Hypothalamus (tissue), 51 donors: ENCODE measurements around the gene CD300LF.

Experiments used
- DNase-seq, 51 donors: peaks; one replicate each; lab custom pipeline; 2025; lab: John Stamatoyannopoulos, UW

The CD300LF gene

GRCh38 chr17:74712756-74713155 lies at the start of gene CD300LF:
TSS of gene CD300LF (minus strand) at chr17:74712923. CDS start at chr17:74712866, 57 bp downstream.
- DNase-seq, result peak in 7 of 51 donors; percentile 5 to 12 (median 7)

DNA sequence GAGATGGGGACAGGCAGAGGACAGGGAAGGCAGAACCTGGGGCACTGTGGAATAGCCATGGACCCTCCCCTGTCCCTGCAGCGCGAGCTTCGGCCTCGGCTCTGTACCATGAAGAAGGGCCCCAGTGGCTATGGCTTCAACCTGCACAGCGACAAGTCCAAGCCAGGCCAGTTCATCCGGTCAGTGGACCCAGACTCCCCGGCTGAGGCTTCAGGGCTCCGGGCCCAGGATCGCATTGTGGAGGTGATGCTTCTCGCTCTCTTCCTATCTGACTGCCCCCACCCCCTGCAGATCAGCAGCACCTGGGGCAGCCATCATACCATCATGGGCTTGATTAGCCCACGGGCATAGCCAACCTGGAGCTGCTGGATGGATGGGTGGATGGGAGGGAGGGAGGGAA lies 49.2 kb upstream of the CD300LF start:
- no peak for DNase-seq

GRCh38 chr17:74761419-74761818 lies 48.7 kb upstream of the CD300LF start:
- DNase-seq, result no peak

- DNase-seq, result peak in 19 of 51 donors; percentile 23 to 67 (median 40)
Measured at GRCh38 chr17:74760404-74761105, 47.8 kb upstream of the CD300LF start.

DNA sequence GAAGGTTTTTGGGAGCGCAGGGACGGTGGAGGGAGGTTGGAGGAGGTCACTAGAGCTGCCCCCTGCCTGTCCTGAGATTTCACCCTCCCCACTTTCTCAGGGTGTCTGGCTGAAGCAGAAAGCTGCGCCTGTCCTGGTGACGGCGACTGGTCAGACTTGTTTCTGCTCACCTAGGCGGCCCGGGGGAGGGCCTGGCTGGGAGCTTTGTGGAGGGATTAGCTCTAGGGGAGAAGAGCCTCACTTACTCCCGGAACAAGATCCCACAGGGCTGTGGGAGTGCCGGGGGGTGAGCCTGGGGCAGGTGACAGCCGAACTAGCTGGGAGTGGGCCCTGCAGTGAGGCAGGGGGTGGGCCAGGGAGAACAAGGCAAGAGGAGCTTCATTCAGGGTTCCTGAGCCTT lies 47.2 kb upstream of the CD300LF start:
- peak in 1 of 51 donors; percentile 17 for DNase-seq

- DNase-seq, result peak in 1 of 51 donors; percentile 5
Measured at GRCh38 chr17:74759243-74759801, 46.6 kb upstream of the CD300LF start.

GRCh38 chr17:74758848-74759168 lies 46.1 kb upstream of the CD300LF start:
- peak in 14 of 51 donors; percentile 23 to 66 (median 37) for DNase-seq

DNA sequence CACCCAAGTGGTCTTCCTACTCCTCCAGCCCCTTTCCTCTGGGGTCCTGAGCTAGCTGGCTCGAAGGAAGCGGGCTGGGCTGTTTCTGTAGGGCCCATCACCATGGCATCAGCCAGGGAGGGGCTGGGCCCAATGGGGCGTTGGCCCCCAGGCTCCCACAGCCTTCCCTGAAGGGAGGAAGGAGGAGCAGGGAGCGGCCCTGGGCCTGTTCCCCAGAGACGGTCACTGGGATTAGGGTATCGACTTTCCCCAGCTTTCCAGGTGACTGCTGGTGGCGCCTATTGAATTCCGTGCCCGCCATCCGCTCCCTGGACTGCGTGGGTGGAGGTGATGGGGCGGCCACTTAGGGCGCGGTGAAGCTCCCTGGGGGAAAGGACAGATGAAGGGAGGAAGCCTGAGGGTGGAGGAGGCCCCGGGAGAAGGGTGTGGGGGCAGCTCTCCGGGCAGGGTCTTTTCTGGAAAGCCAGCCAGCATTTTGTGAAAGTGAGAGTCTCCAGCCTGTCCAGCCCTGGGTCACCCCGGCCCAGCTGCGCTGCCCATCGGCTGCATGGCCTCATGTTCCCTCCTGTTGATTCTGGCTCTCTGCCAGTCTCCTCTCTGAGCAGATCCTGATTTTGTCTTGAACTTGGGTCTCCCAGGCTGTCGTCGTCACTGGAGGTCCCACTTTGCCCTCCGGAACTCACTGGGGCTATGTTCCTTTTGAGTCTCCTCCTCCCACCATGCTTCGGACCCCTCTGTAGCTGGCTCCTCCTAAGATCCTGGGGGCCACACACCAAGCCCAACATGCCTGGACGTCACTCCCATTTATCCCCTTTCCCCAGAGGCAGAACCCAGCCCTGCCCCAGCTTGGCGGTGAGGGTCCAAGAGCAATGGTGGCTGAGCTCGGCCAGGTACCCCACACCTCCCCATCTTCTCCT lies 45.5 kb upstream of the CD300LF start:
- DNase-seq, result peak in 9 of 51 donors; percentile 13 to 45 (median 33)

DNA sequence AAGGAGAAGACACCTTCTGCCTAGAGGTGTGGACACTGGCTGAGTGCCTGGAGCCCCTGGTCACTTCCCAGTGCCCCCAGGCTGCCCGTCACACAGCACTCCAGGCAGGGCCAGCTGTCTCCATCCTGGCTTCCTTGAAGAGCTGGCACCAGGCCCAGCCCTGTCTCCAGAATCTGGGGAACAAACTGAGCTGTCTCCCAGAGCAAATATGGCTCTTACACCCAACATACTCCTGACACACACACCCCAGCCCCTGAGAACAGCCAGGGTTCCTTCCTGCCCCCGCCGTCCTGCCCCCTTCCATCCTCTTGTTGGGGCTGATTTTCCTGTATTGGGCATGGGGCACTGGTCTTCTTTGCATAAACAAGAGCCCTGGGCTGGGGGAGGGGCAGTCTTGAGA lies 44.8 kb upstream of the CD300LF start:
- peak in 25 of 51 donors; percentile 16 to 60 (median 35) for DNase-seq

- DNase-seq, result peak in 2 of 51 donors; percentile 9 to 19
Measured at GRCh38 chr17:74756891-74757290, 44.2 kb upstream of the CD300LF start.

- DNase-seq, result peak in 8 of 51 donors; percentile 10 to 51 (median 24)
Measured at GRCh38 chr17:74755533-74755932, 42.8 kb upstream of the CD300LF start.

- DNase-seq, result no peak
Measured at GRCh38 chr17:74754832-74755231, 42.1 kb upstream of the CD300LF start.

DNA sequence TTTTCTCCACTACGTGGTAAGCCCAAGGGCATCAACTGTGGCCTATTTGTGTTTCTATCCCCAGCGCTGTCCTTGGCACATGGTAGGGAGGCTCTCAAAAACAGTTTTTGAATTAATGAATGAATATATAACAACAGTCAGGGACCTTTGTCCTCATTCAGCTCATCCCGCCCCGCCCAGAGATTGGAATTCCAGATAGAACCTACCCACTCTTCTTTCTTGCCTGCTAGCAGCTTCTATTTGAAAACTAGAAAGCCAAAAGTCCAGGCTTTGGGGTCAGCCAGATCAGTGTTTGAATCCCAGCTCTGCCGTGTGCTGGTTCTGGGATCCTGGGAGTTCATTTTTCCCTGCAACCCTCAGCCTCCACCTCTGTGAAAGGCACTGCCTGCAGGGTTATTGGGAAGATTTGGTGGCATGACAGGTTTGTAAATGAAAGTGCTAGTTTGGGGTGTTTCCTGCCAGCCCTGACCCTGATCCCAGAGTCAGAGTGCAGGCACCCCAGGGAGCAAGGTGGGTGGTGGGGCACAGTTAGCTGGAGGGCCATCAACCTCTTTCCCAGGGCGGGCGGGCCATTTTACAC lies 40.2 kb upstream of the CD300LF start:
- no peak for DNase-seq

GRCh38 chr17:74752415-74752814 lies 39.7 kb upstream of the CD300LF start:
- DNase-seq, result no peak

DNA sequence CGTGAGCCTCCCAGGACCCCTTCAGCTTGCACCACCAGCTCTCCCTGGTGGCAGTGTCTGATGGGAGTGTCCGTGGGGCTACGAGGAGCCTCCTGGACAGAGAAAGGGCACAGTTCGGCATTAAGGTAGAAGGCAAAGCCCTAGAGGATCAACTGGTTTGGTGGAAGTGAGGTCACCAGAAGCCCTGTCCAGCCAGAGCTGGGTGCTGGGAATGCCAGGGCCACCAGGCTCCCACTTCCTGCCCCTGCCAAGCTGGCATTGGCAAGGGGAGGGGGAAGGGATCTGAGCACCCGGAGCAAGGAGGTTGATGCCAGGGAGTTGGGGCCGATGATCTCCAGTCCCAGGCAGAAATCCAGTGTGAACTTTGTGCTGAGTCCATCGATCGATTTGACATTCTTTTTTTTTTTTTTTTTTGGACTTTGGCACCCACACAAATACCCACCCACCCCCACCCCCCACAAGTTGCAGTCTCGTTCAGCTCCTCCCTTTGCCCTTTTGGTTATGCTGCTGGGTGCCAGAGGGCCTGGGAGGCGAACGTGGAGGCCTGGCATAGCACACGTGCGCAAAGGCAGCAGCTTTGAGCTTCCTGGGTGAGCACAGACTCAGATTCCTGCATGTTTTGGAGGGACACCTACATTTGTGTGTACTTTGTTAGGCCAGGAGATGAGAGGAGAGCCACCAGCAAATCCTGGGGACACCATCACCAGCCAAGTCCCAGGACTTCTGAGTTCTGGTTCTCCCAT lies 37.8 kb upstream of the CD300LF start:
- peak in 24 of 51 donors; percentile 20 to 67 (median 45) for DNase-seq

- peak in 2 of 51 donors; percentile 45 to 63 for DNase-seq
Measured at GRCh38 chr17:74750039-74750326, 37.3 kb upstream of the CD300LF start.

GRCh38 chr17:74749279-74750038 lies 36.7 kb upstream of the CD300LF start:
- DNase-seq, result peak in 2 of 51 donors; percentile 15 to 28

DNA sequence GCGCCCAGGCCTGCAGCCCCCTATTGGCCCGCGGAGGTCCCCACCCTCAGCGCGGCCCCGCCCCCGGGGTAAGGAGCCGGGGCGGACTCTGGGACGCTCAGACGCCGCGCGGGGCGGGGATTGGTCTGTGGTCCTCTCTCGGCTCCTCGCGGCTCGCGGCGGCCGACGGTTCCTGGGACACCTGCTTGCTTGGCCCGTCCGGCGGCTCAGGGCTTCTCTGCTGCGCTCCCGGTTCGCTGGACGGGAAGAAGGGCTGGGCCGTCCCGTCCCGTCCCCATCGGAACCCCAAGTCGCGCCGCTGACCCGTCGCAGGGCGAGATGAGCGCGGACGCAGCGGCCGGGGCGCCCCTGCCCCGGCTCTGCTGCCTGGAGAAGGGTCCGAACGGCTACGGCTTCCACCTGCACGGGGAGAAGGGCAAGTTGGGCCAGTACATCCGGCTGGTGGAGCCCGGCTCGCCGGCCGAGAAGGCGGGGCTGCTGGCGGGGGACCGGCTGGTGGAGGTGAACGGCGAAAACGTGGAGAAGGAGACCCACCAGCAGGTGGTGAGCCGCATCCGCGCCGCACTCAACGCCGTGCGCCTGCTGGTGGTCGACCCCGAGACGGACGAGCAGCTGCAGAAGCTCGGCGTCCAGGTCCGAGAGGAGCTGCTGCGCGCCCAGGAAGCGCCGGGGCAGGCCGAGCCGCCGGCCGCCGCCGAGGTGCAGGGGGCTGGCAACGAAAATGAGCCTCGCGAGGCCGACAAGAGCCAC lies 36.0 kb upstream of the CD300LF start, which contains the start of gene NHERF1:
Gene NHERF1 (plus strand): TSS at position 100 of the 750 bp plus-strand sequence. CDS start 219 bp downstream, at position 319.
- peak in 49 of 51 donors; percentile 52 to 98 (median 89) for DNase-seq

DNA sequence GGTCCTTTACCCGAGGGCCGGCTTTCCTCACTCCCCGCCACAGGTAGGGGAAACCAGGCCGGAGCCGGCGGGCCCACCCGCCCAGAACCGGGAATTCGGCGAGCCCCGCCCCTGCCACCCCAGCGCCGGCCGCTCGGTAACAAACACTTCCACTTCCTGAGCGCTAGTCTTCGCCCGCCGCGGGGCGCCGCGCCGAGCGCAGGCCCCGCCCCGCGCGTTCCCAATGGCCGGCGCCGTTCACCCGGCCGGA lies 35.5 kb upstream of the CD300LF start:
- peak in 2 of 51 donors; percentile 45 to 95 for DNase-seq
